GM12873 (cell line): Measurements from ENCODE around the gene TMEM82.

Source experiments
- TF ChIP-seq, protein P1 (sequence below): IDR thresholded peaks from 2 replicates; pipeline ENCODE4 v1.5.1; 2012; ENCODE audit warnings: low read depth, mild to moderate bottlenecking, moderate library complexity, low read length, control low read depth; ENCODE audit not compliant: insufficient read depth; ENCODE audit errors: missing control alignments

TMEM82 gene

DNA sequence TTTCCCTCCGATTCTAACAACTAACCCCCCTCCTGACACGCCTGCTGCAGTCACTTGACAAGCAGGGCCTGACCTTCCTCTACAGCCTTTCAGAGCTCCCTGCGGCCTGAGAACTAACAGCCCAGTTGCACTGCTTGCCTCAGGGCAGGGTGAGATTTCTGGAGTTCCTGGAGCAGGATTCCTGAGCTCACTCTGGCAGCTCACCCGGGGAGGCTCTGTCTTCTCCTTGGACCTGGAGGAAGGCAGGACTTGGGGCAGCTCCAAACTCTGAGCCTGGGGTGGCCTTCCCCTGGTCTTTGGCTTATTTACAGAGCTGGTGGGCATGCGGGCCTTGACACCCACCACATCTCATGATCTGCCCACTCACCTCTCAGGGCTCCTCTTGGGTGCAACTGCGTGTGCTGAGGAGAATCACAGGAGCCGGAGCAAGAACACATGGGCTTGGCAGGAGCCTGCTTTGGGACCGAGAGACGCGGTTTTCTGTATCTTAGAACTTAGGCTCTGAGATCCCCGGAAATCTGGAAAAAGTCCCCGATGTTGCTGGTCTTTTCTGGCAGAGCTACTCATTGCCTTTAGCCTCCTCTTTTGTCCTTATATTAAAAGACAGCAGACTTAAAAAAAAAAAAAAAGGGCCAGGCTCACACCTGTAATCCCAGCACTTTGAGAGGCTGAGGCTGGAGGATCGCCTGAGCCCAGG is 19.3 kb upstream of the TMEM82 start:
- TF ChIP-seq, protein P1, sequence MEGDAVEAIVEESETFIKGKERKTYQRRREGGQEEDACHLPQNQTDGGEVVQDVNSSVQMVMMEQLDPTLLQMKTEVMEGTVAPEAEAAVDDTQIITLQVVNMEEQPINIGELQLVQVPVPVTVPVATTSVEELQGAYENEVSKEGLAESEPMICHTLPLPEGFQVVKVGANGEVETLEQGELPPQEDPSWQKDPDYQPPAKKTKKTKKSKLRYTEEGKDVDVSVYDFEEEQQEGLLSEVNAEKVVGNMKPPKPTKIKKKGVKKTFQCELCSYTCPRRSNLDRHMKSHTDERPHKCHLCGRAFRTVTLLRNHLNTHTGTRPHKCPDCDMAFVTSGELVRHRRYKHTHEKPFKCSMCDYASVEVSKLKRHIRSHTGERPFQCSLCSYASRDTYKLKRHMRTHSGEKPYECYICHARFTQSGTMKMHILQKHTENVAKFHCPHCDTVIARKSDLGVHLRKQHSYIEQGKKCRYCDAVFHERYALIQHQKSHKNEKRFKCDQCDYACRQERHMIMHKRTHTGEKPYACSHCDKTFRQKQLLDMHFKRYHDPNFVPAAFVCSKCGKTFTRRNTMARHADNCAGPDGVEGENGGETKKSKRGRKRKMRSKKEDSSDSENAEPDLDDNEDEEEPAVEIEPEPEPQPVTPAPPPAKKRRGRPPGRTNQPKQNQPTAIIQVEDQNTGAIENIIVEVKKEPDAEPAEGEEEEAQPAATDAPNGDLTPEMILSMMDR, result no peak

DNA sequence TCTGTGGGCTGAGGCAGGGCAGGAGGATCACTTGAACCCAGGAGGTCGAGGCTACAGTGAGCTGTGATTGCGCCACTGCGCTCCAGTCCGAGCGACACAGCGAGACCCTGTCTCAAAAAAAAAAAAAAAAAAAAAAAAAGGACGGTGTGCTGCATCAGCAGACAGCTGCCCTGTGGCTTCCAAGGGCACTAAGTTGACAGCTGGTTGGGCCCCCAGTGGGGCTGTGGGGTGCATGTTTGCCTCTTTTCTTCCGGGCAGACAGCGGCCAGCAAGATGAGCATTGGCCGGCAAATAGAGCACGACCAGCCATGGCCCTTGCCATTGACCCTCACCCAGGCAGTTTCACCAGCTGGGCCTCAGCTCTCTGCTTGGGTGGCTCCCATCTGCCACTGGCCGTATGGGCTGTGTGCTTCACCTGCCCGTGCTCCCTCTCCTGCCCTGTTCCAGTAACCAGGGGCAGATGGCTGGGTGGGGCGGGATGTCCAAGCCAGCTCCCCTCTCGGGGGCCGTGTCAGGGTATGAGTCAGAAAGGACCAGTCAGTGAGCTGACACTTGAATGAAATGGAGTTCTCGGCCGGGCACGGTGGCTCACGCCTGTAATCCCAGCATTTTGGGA is 18.6 kb upstream of the TMEM82 start:
- TF ChIP-seq, protein P1, result no peak

DNA sequence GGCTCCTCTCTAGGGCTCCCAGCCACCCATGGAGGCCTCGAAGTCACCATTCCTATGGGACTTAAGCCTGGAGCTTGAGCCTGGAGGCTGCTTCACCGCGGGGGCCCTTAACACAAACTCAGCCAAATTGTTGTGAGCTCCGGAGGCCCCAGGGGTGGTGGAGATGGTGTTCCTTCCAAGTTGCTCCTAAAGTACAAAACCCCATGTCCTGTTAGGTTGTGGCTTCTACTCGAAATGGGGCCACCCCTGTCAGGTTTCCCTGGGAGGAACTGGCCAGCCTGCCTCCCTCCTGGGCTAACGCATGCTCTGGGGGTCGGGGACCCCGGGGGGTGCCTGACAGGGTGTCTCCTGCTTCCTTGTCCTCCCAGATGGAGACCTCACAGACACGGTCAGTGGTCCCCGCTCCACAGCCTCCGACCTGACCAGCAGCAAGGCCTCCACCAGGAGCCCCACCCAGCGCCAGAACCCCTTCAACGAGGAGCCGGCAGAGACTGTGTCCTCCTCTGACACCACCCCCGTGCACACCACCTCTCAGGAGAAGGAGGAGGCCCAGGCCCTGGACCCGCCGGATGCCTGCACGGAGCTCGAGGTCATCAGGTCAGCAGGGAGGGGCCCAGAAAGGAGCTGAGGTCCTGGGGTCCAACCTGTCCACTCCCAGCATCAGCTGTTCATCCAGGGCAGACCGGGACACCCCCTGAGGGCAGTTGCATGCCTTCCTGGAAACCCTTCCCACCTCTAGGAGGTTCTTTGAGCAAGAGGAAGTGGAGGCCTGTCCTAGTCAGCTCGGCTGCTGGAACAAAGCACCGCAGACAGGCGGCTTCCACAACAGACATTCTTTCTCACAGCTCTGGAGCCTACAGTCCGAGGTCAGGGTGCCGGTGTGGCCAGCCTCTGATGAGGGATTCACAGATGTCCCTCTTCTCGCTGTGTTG is 17.1 kb upstream of the TMEM82 start:
- TF ChIP-seq, protein P1, result no peak

DNA sequence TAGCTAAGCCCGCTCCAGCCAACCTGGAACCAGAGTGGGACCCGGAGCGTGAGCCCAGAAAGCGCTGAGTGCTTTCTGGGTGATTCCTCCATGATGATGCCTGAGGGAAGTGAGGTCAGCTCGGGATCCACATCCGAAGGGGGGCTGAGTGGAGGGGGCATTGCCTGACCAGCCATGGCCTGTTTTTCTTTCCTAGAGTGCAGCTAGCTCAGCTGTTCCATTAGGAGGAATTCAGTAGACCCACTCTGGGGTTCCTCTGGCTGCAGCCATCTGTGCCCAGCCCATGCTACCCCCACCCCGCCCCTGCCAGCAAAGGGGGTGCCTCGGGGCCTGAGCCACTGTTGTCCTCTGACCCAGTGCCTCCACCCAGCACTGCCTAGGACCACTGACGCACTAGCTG is 15.8 kb upstream of the TMEM82 start:
- TF ChIP-seq, protein P1, result no peak

DNA sequence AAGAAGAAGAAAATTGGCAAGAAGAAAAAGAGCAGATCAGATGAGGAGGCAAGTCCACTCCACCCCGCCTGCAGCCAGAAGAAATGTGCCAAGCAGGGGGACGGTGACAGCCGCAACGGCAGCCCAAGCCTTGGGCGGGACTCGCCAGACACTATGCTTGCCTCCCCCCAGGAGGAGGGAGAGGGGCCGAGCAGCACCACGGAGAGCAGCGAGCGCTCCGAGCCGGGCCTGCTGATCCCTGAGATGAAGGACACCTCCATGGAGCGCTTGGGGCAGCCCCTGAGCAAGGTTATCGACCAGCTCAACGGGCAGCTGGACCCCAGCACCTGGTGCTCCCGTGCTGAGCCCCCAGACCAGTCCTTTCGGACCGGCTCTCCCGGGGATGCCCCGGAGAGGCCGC is 15.3 kb upstream of the TMEM82 start:
- TF ChIP-seq, protein P1, result no peak

DNA sequence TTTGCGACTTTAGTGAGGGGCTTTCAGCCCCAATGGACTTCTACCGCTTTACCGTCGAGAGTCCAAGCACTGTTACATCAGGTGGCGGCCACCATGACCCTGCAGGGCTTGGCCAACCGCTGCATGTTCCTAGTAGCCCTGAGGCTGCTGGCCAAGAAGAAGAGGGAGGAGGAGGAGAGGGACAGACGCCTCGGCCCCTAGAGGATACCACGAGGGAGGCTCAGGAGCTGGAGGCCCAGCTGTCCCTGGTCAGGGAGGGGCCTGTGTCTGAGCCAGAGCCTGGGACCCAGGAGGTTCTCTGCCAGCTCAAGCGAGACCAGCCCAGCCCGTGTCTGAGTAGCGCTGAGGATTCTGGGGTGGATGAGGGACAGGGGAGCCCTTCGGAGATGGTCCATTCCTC is 14.9 kb upstream of the TMEM82 start:
- TF ChIP-seq, protein P1, result no peak
